ENCODE measurements around the gene SLC38A7.

DNA sequence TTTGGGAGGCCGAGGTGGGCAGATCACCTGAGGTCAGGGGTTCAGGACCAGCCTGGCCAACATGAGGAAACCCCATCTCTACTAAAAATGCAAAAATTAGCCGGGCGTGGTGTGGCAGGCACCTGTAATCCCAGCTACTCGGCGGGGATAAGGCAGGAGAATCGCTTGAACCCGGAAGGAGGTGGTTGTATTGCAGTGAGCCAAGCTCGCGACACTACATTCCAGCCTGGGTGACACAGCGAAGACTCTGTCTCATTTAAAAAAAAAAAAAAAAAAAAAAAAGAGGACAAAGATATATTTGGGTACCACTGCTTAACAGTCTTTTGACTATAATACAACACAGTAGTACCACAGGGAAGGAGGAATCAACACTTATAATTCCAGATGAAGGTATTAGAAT lies 64.2 kb downstream of the SLC38A7 start:
- TF ChIP-seq, protein P1, sequence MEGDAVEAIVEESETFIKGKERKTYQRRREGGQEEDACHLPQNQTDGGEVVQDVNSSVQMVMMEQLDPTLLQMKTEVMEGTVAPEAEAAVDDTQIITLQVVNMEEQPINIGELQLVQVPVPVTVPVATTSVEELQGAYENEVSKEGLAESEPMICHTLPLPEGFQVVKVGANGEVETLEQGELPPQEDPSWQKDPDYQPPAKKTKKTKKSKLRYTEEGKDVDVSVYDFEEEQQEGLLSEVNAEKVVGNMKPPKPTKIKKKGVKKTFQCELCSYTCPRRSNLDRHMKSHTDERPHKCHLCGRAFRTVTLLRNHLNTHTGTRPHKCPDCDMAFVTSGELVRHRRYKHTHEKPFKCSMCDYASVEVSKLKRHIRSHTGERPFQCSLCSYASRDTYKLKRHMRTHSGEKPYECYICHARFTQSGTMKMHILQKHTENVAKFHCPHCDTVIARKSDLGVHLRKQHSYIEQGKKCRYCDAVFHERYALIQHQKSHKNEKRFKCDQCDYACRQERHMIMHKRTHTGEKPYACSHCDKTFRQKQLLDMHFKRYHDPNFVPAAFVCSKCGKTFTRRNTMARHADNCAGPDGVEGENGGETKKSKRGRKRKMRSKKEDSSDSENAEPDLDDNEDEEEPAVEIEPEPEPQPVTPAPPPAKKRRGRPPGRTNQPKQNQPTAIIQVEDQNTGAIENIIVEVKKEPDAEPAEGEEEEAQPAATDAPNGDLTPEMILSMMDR (IDR thresholded peaks at IDR 0.05) = no peak
- TF ChIP-seq POLR2AphosphoS5 (IDR thresholded peaks at IDR 0.05) (no peak), POLR2A (IDR thresholded peaks at IDR 0.05) (no peak)
